Neutrophil (primary cell): ENCODE data around the gene PTBP1.

Source experiments
- H3K27ac ChIP-seq: fragments of 200-600 bp; sonication (generic); 2 replicates; pipeline ENCODE4 v1.5.1; 2016; ENCODE audit warnings: mild to moderate bottlenecking, moderate library complexity
- H3K27me3 ChIP-seq: fragments of 200-600 bp; sonication (generic); 2 replicates; pipeline ENCODE4 v1.6.0; 2016; ENCODE audit warnings: mild to moderate bottlenecking
- H3K36me3 ChIP-seq: fragments of 200-600 bp; sonication (generic); 2 replicates; pipeline ENCODE4 v1.5.1; 2017
- H3K4me1 ChIP-seq, 2 experiments: fragments of 200-600 bp in 1 of 2; sonication (generic) in 1 of 2; 1 replicate in 1 of 2; 2 replicates in 1 of 2; pipeline versions ENCODE4 v1.5.1 to v1.6.1; 2013 to 2016; ENCODE audit warnings: low read depth in 1 of 2, low read length in 1 of 2, mild to moderate bottlenecking in 1 of 2, moderate library complexity in 1 of 2; ENCODE audit not compliant: control insufficient read depth in 1 of 2, insufficient read depth in 1 of 2
- H3K4me3 ChIP-seq, 2 experiments: fragments of 200-600 bp in 1 of 2; sonication (generic) in 1 of 2; 1 replicate in 1 of 2; 2 replicates in 1 of 2; pipeline ENCODE4 v1.5.1; 2013 to 2016; ENCODE audit warnings: low read depth in 1 of 2, low read length in 1 of 2, mild to moderate bottlenecking in 1 of 2, moderate library complexity in 1 of 2
- H3K9me3 ChIP-seq: fragments of 200-600 bp; sonication (generic); 2 replicates; pipeline ENCODE4 v1.5.1; 2016
- TF ChIP-seq, protein P1 (sequence below): fragments of 200-600 bp; sonication (generic); IDR thresholded peaks from 2 replicates; pipeline ENCODE4 v1.5.1; 2016; ENCODE audit warnings: antibody characterized with exemption

The PTBP1 gene

GRCh38 chr19:821825-822503 is 24.7 kb downstream of the PTBP1 start, which contains the start of gene PLPPR3:
Gene PLPPR3 (minus strand): TSS chr19:821955. CDS start chr19:821559, 396 bp downstream.
- Histone ChIP-seq H3K9me3 (no peaks in the 10 kb centered on the region), H3K4me3 (peak within 1 kb of the TSS; percentile 23 to 52), H3K36me3 (no peaks in the 10 kb centered on the region), H3K27me3 (peaks cover 22% of the 10 kb centered on the region), H3K27ac (no peak within 1 kb of the TSS), H3K4me1 (peaks cover 27 to 47% of the 10 kb centered on the region in 2 experiments)
- TF ChIP-seq, protein P1, sequence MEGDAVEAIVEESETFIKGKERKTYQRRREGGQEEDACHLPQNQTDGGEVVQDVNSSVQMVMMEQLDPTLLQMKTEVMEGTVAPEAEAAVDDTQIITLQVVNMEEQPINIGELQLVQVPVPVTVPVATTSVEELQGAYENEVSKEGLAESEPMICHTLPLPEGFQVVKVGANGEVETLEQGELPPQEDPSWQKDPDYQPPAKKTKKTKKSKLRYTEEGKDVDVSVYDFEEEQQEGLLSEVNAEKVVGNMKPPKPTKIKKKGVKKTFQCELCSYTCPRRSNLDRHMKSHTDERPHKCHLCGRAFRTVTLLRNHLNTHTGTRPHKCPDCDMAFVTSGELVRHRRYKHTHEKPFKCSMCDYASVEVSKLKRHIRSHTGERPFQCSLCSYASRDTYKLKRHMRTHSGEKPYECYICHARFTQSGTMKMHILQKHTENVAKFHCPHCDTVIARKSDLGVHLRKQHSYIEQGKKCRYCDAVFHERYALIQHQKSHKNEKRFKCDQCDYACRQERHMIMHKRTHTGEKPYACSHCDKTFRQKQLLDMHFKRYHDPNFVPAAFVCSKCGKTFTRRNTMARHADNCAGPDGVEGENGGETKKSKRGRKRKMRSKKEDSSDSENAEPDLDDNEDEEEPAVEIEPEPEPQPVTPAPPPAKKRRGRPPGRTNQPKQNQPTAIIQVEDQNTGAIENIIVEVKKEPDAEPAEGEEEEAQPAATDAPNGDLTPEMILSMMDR, result no peak

GRCh38 chr19:823565-824121 is 26.4 kb downstream of the PTBP1 start:
- no peaks in the 10 kb centered on the region for H3K9me3 ChIP-seq
- peaks cover 40 to 62% of the 10 kb centered on the region in 2 experiments for H3K4me1 ChIP-seq
- H3K27ac ChIP-seq, result no peak overlapping the region
- no peaks in the 10 kb centered on the region for H3K36me3 ChIP-seq
- peaks cover 22% of the 10 kb centered on the region for H3K27me3 ChIP-seq
- no peak overlapping the region for H3K4me3 ChIP-seq
- TF ChIP-seq, protein P1, result no peak

GRCh38 chr19:824885-825284 is 27.6 kb downstream of the PTBP1 start:
- no peak overlapping the region for H3K27ac ChIP-seq
- TF ChIP-seq, protein P1, result no peak
- H3K27me3 ChIP-seq, result peaks cover 22% of the 10 kb centered on the region
- H3K36me3 ChIP-seq, result no peaks in the 10 kb centered on the region
- H3K9me3 ChIP-seq, result no peaks in the 10 kb centered on the region
- no peak overlapping the region for H3K4me3 ChIP-seq
- peaks cover 47 to 69% of the 10 kb centered on the region in 2 experiments for H3K4me1 ChIP-seq

GRCh38 chr19:825897-826644 is 28.8 kb downstream of the PTBP1 start:
- Histone ChIP-seq H3K27ac (no peak overlapping the region), H3K36me3 (no peaks in the 10 kb centered on the region), H3K4me1 (peaks cover 57 to 78% of the 10 kb centered on the region in 2 experiments), H3K27me3 (peaks cover 28% of the 10 kb centered on the region), H3K4me3 (no peak overlapping the region), H3K9me3 (no peaks in the 10 kb centered on the region)
- TF ChIP-seq, protein P1, result no peak

DNA sequence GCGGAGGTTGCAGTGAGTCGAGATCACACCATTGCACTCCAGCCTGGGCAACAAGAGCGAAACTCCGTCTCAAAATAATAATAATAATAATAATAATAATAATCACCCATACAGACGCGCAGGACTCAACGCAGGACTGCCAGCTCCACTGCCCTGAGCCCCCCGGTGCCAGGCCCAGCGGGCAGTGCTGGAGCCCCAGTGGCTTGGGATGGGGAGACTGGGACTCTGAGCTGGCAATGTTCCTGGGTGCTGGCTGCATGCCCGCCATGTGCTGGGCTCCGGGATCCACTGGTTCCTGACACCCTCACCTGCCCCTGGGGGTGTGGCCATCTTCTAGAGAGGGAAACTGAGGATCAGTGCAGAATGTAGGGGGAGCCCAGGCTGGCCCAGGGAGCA is 30.1 kb downstream of the PTBP1 start:
- Histone ChIP-seq H3K27me3 (peaks cover 28% of the 10 kb centered on the region), H3K4me1 (peaks cover 57 to 77% of the 10 kb centered on the region in 2 experiments), H3K4me3 (peak overlapping the region in 1 of 2 experiments; percentile 30), H3K9me3 (no peaks in the 10 kb centered on the region), H3K36me3 (no peaks in the 10 kb centered on the region), H3K27ac (no peak overlapping the region)
- TF ChIP-seq, protein P1, result no peak
